Activated T-cell treated with anti-CD3 and anti-CD28 coated beads, Interleukin-2, amount 50 U/mL, for 72 hours (primary cell): ENCODE results near the gene PON1. TPM values are rescaled to one million over a fixed set of nuclear protein-coding genes. Genes with fewer than 3 reads are reported as not detected.
A peak's percentile ranks its signal among the peaks of the same experiment; 100 is the strongest.

Experiments
- ATAC-seq, 2 donors: fragments of 150-1000 bp; cut with Tn5 transposase; replicated peaks in 1 of 2; 2 replicates each; pipeline ENCODE4 v1.10.0; 2021; ENCODE audit warnings: moderate library complexity in 2 of 2, mild to moderate bottlenecking in 1 of 2
- DNase-seq, 2 donors: peaks; one replicate each; pipeline ENCODE4 v3.0.0; 2021 to 2022; ENCODE audit warnings: mixed read lengths in 1 of 2
- H3K27ac Mint-ChIP-seq: one replicate; pipeline ENCODE4 v1.8.0; 2022; ENCODE audit warnings: mild to moderate bottlenecking, moderate library complexity, mixed read lengths
- H3K27me3 Mint-ChIP-seq: one replicate; pipeline ENCODE4 v1.8.0; 2022; ENCODE audit warnings: low read depth, mixed read lengths
- H3K36me3 Mint-ChIP-seq, 2 donors: one replicate each; pipeline ENCODE4 v1.8.0; 2022; ENCODE audit warnings: mixed read lengths in 2 of 2, mild to moderate bottlenecking in 1 of 2; ENCODE audit not compliant: insufficient read depth in 2 of 2
- H3K4me1 Mint-ChIP-seq: one replicate; pipeline ENCODE4 v1.8.0; 2022; ENCODE audit warnings: low read depth, mixed read lengths
- H3K4me3 Mint-ChIP-seq, 2 donors: one replicate each; pipeline ENCODE4 v1.8.0; 2022; ENCODE audit warnings: mild to moderate bottlenecking in 2 of 2, mixed read lengths in 2 of 2, moderate library complexity in 2 of 2
- H3K9me3 Mint-ChIP-seq, 2 donors: one replicate each; pipeline ENCODE4 v1.8.0; 2022; ENCODE audit warnings: mixed read lengths in 2 of 2
- total RNA-seq, 2 donors: library from RNA; stranded (reverse); gene quantifications; one replicate each; pipeline ENCODE4 v1.2.3, GENCODE V29; 2022

PON1 gene
- total RNA-seq, 2 donors from 2014 or later: 0.65 TPM; not detected in 1

DNA sequence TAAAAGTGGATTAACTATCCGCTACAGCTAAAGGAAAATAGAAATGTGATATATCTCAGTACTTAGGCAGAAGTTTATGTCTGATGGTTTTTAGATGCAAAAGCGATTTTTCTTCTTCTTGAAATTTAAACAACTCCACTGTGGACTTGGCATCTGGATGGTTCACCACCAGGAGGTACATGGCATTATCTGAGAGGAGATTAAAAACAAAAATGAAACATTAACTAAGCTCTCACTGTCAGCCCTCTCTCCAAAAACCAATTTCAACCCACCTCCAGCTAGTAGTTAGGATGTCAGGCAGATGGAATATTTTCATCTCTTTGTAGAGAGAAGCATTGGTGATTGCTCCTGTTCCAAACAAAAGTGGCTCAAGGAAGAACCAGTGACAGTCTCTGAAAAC lies 12.9 kb downstream of the PON1 start:
- Mint-ChIP-seq H3K27me3 (peaks cover 30% of the 10 kb centered on the region), H3K27ac (no peak overlapping the region), H3K4me3 (no peak overlapping the region), H3K4me1 (no peaks in the 10 kb centered on the region), H3K9me3 (no peaks in the 10 kb centered on the region), H3K36me3 (no peaks in the 10 kb centered on the region)
- DNase-seq: no peak
- no peak for ATAC-seq

DNA sequence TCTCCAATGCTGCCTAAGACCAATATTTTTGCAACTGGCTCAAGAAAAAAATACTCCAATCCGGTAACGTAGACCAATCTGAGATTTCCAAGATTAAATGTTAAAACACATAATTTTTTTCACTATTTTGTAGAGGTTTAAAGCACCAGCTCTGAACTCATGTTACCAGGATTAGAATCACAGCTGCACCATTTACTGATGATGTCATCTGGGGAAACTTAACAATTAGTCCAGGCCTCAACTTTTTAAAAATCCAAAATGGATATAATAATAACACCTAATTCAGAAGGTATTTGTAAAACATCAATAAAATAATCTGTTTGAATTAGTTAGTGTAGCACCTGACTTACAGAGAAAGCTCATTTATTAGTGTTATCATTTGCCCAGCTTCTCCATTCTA lies 14.4 kb downstream of the PON1 start:
- H3K4me3 Mint-ChIP-seq: no peak overlapping the region
- DNase-seq: no peak
- no peak overlapping the region for H3K27ac Mint-ChIP-seq
- H3K9me3 Mint-ChIP-seq: no peaks in the 10 kb centered on the region
- no peaks in the 10 kb centered on the region for H3K4me1 Mint-ChIP-seq
- no peak for ATAC-seq
- H3K27me3 Mint-ChIP-seq: peaks cover 37% of the 10 kb centered on the region
- no peaks in the 10 kb centered on the region for H3K36me3 Mint-ChIP-seq

- Mint-ChIP-seq H3K36me3 (no peaks in the 10 kb centered on the region), H3K27me3 (peaks cover 23% of the 10 kb centered on the region)
These were observed 19.3 kb downstream of the PON1 start for GRCh38 chr7:95304990-95305389.

DNA sequence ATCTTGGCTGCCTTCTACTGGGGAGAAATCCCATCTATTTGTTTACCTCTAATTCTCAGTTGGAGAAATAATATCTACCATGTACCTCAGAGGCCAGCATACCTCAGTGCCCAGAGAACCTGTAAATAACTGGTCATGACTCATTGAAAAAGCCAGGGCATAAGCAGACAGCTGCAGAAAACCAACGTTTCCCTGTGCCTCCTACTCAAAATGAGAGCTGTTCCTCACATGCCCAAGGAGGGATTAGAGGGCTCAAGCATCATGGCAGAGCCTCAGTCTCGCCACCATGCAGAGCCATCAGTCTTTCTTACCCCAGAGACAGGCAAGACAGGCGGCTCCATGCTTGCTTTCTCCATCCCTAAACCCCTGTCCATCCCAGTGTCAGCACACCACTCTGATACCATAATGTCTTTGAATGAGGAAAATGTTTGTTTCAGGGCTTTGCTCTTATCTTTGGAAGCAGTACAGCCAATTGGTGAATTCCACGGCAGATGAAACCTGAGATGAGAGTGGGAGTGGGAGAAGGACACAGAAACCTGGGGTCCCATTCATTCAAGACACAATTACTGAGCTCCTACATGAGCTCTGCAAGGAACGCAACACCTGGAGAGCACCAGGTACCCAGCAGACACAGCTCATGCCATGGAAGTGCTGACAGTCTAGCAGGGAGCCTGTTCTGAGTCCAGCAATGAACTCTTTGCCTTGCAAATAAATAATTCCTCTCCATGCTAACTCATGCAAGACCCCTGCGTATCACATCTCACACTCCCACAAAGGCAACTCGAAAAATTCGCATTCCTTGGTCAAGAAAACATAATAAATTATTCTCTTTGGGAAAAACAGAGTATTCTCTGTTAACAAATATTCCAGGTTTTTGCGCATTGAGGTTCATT lies 21.1 kb downstream of the PON1 start:
- no peaks in the 10 kb centered on the region for H3K9me3 Mint-ChIP-seq
- H3K4me1 Mint-ChIP-seq: no peaks in the 10 kb centered on the region
- no peak for ATAC-seq
- H3K27ac Mint-ChIP-seq: no peak overlapping the region
- H3K27me3 Mint-ChIP-seq: peaks cover 18% of the 10 kb centered on the region
- H3K36me3 Mint-ChIP-seq: no peaks in the 10 kb centered on the region
- no peak for DNase-seq
- no peak overlapping the region for H3K4me3 Mint-ChIP-seq

More at GRCh38 chr7:95304990-95305389, 19.3 kb downstream of the PON1 start:
- DNase-seq: no peak
- Mint-ChIP-seq H3K4me1 (no peaks in the 10 kb centered on the region), H3K4me3 (no peak overlapping the region), H3K27ac (no peak overlapping the region), H3K9me3 (no peaks in the 10 kb centered on the region)
- peak in 1 of 2 donors; percentile 53 for ATAC-seq

GRCh38 chr7:95298091-95298490 lies 26.2 kb downstream of the PON1 start:
- peaks cover 14% of the 10 kb centered on the region for H3K27me3 Mint-ChIP-seq
- no peaks in the 10 kb centered on the region for H3K36me3 Mint-ChIP-seq
- H3K27ac Mint-ChIP-seq: no peak overlapping the region
- no peaks in the 10 kb centered on the region for H3K4me1 Mint-ChIP-seq
- H3K9me3 Mint-ChIP-seq: no peaks in the 10 kb centered on the region
- DNase-seq: no peak
- H3K4me3 Mint-ChIP-seq: no peak overlapping the region
- no peak for ATAC-seq

- ATAC-seq (no peak), DNase-seq (no peak)
- Mint-ChIP-seq H3K4me3 (no peak overlapping the region), H3K4me1 (no peaks in the 10 kb centered on the region), H3K36me3 (no peaks in the 10 kb centered on the region), H3K27me3 (peaks cover 14% of the 10 kb centered on the region), H3K27ac (no peak overlapping the region), H3K9me3 (no peaks in the 10 kb centered on the region)
These were observed 27.3 kb downstream of the PON1 start for GRCh38 chr7:95297041-95297440.

DNA sequence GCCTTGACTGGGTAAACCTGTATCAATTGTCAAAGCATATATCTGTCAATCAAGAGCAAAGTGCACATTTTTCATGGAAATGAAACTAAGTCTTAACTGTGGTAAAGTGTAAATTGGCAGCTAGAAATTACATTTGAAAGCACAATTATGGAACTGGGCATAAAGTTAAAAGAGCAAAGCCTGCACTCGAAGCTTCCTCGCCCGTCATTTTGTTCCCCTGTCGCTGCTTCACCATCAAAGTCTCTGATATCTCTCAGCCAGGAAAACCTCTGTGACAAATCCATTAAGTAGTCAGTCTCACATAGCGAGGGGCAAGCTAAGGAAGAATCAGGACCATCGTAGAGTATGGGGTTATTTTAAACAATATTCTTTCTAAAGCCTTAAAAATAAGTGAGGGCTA lies 27.9 kb downstream of the PON1 start:
- ATAC-seq: no peak
- H3K27me3 Mint-ChIP-seq: peaks cover 14% of the 10 kb centered on the region
- H3K9me3 Mint-ChIP-seq: no peaks in the 10 kb centered on the region

DNA sequence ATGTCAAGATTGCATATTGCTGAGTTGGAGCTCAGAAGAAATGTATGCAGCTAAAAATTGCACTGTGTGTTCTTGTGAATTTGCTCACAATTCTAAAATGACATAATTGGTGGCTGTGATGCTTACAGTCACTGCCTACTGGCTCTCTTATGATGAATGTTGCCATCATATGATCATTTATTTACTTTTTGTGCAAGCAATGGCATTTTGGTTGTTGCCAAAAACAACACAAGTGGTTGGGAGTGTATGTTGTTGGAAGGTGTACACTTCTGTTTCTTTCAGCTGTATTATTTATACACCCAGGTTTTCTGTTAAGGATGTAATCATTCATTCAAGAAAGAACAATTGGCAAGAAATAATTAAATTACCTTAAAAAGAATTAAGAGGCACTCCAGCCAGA lies 28.9 kb downstream of the PON1 start:
- H3K27ac Mint-ChIP-seq: no peak overlapping the region
- no peaks in the 10 kb centered on the region for H3K9me3 Mint-ChIP-seq
- H3K27me3 Mint-ChIP-seq: peaks cover 14% of the 10 kb centered on the region

More for the DNA sequence above, 27.9 kb downstream of the PON1 start:
- no peaks in the 10 kb centered on the region for H3K4me1 Mint-ChIP-seq
- no peak overlapping the region for H3K27ac Mint-ChIP-seq
- H3K4me3 Mint-ChIP-seq: no peak overlapping the region
- no peak for DNase-seq
- H3K36me3 Mint-ChIP-seq: no peaks in the 10 kb centered on the region

GRCh38 chr7:95290166-95290830 lies 34.0 kb downstream of the PON1 start:
- no peaks in the 10 kb centered on the region for H3K4me1 Mint-ChIP-seq
- no peak overlapping the region for H3K27ac Mint-ChIP-seq
- no peak overlapping the region for H3K4me3 Mint-ChIP-seq
- DNase-seq: no peak
- no peaks in the 10 kb centered on the region for H3K36me3 Mint-ChIP-seq
- no peaks in the 10 kb centered on the region for H3K9me3 Mint-ChIP-seq
- no peak for ATAC-seq
- H3K27me3 Mint-ChIP-seq: peaks cover 21% of the 10 kb centered on the region

More for the DNA sequence above, 28.9 kb downstream of the PON1 start:
- Mint-ChIP-seq H3K4me3 (no peak overlapping the region), H3K4me1 (no peaks in the 10 kb centered on the region), H3K36me3 (no peaks in the 10 kb centered on the region)
- no peak for DNase-seq
- no peak for ATAC-seq

- peak in 1 of 2 donors; percentile 19 for ATAC-seq
- no peak overlapping the region for H3K27ac Mint-ChIP-seq
- H3K4me1 Mint-ChIP-seq: no peaks in the 10 kb centered on the region
- no peaks in the 10 kb centered on the region for H3K9me3 Mint-ChIP-seq
- no peak overlapping the region for H3K4me3 Mint-ChIP-seq
- no peaks in the 10 kb centered on the region for H3K36me3 Mint-ChIP-seq
- DNase-seq: no peak
- peaks cover 21% of the 10 kb centered on the region for H3K27me3 Mint-ChIP-seq
These were observed 38.2 kb downstream of the PON1 start for GRCh38 chr7:95286096-95286495.

GRCh38 chr7:95279417-95279816 lies 44.9 kb downstream of the PON1 start:
- ATAC-seq (no peak), DNase-seq (no peak)
- no peaks in the 10 kb centered on the region for H3K9me3 Mint-ChIP-seq
- H3K27me3 Mint-ChIP-seq: no peaks in the 10 kb centered on the region
- H3K4me3 Mint-ChIP-seq: no peak overlapping the region
- no peaks in the 10 kb centered on the region for H3K36me3 Mint-ChIP-seq
- H3K4me1 Mint-ChIP-seq: no peaks in the 10 kb centered on the region
- no peak overlapping the region for H3K27ac Mint-ChIP-seq

DNA sequence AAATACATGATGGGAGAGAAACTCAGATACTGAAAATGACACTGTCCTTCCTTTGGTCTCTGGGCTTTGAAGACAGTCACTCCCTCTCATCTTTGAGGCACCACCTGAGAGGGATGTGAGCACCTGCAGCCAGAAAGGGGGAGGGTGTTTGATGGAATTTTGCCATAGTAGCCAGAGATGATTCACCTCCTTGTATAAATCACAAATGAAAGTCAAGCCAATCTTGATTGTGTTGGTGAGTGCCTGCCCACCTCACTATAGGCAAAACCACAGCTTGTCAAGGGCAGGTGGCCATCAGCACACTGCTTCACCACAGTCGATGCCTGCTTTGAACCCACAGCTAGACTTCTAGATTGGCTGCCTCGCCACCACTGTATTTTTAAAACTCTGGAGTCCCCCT lies 48.2 kb downstream of the PON1 start:
- DNase-seq (no peak), ATAC-seq (peak in 1 of 2 donors; percentile 25)
- Mint-ChIP-seq H3K4me3 (no peak overlapping the region), H3K9me3 (no peaks in the 10 kb centered on the region), H3K27ac (no peak overlapping the region), H3K27me3 (no peaks in the 10 kb centered on the region), H3K4me1 (no peaks in the 10 kb centered on the region), H3K36me3 (no peaks in the 10 kb centered on the region)

- peak overlapping the region; percentile 49 for H3K27ac Mint-ChIP-seq
- no peaks in the 10 kb centered on the region for H3K36me3 Mint-ChIP-seq
- peaks cover 9% of the 10 kb centered on the region for H3K4me1 Mint-ChIP-seq
- ATAC-seq (peak; percentile 72 to 88), DNase-seq (peak in 1 of 2 donors; percentile 2)
- H3K27me3 Mint-ChIP-seq: peaks cover 2% of the 10 kb centered on the region
- H3K4me3 Mint-ChIP-seq: peak overlapping the region; percentile 4 to 19
- H3K9me3 Mint-ChIP-seq: no peaks in the 10 kb centered on the region
These were observed 54.7 kb downstream of the PON1 start for GRCh38 chr7:95269640-95270039.
